Measurements from ENCODE around the gene NXPH4.

NXPH4 gene

DNA sequence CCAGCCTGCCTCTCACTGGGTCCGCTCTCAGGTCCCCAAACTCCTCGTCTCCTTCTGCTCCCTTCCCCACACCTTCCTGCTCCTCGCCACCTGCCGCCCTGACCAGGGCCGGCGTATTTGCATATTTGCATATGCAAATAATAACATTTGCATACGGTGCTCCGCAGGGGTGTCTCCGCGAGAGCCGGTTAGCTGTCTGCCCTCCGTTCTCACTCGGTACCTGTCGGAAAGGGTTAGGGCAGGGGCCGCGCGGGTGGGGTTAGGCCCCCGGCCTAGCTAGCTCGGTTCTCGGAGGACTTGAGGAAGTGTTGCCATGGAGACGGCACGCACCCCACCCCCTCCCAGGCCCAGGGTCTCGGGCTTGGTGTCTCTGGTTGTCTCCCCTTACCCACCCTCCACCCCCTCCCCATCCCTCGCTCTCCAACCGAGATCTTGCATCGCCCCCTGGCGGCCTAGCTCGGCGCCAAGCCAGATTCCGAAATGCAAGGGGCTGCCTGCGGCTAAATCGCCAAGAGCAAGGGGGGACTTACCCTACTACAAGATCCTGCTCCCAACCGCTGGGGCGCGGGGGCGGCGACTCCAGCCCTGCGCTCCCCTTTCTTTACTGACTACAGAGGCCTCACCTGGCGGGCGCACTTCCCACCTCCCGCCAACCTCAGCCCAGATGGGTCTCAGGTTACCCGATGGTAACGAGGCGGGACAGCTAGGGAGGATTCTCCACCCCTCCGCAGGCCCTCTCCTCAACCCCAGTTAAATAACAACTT, 26.3 kb downstream of the NXPH4 start:
- peak; percentile 94 for DNase-seq (ENCODE audit: low read depth, low spot score)

DNA sequence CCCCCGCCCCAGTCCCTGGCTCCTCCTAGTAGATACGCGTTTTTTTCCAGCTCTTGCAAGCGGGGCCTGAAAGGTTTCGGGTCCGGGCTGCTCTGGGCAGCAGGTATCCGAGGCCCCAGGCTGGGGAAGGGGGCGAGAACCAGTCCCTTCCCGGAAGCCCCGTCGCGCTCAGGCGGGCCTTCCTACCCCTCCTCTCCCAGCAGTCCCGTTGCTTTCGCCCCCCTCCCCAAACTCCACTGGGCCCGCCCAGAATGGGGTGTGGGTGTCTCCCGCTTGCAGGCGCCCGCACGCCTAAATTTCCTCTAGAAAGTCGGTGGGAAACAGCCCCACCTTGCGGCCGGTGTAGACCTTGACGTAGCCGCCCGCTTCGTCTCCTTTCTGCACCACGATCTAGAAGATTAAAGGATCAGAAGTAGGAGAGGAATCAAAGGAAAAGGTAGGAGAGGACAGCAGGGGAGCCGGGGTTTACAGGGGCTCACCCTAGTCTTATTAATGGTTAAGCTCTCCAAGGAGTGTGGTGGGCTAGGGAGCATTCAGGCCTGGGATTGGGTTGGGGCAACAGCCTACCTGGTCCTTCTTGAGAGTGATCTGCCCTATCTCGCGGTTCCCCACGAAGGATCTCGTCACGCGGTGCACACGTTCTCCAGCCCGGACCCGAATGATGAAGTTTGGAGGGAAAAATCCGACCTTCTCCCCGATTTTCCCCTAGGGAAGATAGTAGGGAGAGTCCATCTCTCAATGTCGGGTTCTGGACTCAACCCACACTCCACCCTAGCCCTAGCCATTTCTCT, 27.1 kb downstream of the NXPH4 start:
- peak; percentile 92 for DNase-seq (ENCODE audit: low read depth, low spot score)

DNA sequence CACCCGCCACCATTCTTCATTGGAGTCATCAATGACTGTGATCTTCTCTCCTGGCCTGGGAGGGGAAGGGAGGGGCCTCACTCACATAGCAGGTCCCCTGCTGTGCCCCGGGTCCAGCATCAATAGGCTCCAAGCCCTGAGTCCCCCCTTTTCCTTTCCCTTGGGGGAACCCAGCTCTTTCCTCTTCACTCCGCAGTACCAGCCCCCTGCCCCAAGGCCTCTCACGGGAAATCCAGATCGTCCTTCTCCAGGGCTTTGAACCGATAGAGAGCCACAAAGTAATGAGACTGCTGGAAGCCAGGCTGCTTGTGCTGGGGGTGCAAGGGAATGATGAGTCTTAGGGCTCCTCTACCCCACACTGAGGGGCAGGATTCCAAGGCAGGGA, 27.7 kb downstream of the NXPH4 start:
- no peak for DNase-seq (ENCODE audit: low read depth, low spot score)

DNA sequence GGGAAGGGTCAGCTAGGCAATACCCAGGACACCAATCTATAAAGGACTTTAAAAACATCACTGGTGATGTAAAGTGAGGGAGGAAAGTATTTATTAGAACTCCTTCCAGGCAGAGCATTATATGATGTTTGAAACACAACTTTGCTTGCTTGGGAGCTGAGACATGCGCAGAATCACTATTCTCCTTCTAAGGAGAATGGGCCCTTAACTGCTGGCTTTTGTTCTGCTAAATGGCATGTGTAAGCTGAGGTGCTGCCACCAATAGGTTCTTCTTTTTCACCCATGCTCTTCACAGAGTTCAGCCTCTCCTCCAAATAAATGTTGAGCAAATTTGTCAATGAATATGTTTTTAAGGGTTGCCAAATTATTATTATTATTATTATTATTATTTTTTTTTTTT, 30.4 kb downstream of the NXPH4 start:
- DNase-seq (ENCODE audit: low read depth, low spot score): no peak

DNA sequence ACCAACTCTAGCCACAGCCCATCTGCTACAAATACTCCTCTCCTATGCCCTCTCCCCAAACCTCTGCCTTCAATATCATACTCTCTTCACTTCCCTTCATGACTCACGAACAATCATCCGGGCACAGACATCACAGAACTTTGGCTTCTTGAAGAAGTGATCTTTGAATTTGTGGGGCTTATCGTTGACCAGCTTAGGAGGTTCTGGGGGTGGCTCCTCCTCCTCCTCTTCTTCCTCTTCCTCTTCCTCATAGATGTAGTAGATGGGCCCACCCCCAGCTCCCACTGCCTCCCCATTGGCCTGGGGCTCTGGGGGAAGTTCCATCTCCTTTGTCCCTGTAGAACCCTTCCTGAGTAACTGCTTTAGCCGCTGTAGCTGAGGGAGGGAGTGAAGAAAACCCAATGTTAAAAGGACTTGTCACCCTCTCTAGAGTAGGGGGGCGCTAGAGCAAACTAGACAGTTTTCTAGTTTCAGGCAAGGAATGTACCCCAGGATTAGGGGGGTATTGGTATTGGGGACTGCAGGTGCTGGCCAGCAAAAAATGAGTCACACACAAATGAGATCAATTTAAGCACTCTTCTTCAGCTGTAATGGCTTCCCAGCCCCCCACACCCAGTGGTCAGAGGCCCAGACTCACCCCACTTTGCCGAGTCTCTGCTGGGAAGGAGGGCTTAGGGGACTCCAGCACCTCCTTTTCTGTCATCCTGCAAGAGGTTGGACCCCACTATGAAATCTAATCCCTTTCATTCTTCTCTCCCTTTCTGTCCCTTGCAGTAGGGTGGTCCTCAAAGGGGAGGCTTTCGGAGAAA, 32.5 kb downstream of the NXPH4 start:
- no peak for DNase-seq (ENCODE audit: low read depth, low spot score)

DNA sequence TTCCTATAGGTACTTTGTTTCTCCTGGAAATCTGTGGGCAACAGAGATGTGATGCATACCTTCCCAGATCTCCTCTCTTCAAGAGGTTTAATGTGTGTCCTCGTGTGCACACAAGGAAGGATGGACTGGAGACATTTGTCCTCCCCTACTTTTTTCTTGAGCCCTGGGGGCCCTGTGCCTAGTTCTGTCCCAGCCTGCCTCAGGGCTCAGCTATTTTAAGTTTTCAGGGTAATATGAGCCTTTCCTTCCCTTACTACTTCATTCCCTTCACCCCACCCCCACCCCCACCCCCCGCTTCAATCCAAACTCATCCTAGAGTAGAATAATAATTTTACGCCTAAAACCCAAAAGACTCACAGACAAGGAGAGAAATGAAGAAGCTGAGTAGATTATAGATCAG, 33.9 kb downstream of the NXPH4 start:
- no peak for DNase-seq (ENCODE audit: low read depth, low spot score)

DNA sequence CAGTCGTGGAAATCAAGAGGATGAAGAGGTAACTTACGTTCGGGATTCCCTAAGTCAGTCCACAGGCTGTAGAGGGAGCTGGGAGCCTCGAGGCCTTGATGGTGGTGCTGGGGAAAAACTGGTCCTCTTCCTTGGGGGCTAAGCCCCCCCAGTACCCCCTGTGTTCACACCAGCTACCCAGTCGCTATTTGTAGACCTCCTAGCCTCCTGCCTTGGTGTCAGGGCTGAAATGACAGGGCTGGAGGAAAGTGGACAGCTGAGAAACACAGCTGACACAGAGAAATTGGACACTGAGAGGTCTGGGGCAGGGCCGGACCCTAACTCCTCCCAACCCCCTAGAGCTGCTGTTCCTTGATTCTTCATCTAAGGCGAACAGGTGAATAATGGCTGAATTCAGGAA, 34.4 kb downstream of the NXPH4 start, which contains the start of gene STAC3:
Gene STAC3, minus strand, starts transcription at position 232 of the 400 bp plus-strand sequence. CDS start 1,551 bp downstream, outside the sequence.
- no peak for DNase-seq (ENCODE audit: low read depth, low spot score)

DNA sequence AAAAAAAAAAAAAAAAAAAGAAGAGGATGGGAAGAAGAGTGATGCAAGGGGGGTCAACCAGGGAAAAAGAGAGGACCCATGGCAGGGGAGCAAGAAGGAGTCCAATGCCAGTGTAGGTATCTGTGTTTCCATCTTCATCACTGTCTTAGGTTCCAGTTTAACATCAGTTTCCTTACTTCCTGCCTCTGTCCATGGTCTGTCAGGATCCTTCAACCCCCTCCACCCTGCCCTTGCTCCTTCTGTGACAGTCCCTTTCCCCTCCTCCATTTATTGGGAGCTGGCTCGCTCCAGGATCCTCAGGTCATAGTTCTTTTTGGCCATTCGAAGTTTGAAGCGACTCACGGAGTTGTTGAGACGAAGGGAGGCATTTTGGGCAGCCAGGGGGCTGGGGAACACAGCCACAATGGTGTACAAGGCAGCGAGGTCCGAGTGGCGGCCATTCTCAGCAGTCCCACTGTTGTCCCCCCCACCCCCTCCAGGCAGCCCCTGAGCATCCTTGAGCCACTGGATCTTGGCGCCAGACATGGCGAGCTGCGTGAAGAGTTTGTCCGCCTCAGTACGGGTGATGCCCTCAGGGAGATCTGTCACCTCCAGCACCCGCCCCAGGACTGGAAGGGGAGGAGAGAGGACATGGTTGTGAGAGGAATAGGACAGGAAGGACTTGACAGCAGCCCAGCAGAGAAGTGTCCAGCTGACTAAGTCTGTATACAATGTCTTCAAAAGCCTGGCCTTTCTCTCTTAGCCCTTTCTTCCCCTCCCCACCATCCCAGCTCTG, 38.1 kb downstream of the NXPH4 start:
- DNase-seq (ENCODE audit: low read depth, low spot score): no peak

DNA sequence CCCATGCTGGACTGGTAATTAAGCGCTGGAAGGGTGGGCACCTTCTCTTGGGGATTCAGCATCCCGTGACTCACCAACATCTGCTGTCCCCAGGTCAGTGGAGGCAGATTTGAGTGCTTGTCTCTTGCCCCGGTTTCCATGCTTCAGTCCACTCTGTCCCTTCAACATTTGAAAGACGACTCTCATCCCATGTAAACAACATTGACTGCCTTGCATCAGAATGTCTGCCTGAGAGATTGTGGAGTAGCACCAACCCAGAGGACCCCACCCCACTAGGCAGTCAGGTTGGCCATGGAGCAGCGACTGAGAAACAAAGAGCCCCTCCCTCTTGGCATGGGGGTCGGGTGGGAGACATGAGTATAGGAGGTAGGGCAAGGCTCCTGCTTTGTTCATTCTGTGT, 39.3 kb downstream of the NXPH4 start:
- no peak for DNase-seq (ENCODE audit: low read depth, low spot score)

DNA sequence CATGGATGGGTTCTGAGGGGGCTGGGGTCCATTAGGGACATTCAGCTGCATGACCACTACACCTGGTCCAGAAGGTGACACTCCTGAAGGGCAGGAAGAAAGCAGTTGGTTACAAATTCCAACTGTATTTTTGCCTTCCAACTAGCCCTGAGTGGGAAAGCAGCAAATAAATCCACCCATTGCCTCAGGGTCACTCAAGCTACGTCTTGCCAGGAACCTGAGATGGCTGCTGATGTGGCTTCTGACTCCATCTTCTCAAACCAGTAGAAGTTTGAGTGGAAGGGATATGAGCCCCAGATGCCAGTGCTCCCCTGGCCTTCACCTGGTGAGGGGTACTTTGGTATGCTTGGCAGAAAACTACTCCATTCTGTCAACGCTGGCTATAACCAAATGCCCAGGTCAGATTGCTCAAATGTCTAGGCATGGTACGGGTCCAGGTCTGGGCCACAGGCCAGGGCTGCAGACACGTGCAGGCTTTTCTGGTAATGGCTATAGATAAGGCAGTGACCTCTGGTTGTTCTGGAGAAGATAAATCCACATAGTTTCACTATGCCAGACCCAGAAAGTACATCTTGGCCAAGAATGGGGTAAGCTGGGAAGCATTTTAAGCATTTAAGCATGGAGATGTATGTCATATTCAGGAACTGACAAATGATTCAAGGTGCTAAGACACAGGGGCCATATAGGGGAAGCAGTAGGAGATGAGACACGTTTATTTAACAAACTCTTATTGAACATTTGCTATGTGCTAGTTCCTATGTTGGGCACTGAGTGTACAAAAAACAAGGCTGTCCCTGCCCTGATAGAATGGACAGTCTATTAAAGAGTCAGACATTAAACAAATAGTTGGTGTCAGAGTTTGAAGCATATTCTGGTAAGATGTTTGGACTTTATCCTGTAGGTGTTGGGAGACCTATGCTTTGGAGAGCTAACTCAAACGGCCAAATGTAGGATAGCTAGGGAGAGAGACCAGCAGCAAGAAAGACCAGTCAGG, 42.7 kb downstream of the NXPH4 start:
- no peak for DNase-seq (ENCODE audit: low read depth, low spot score)

DNA sequence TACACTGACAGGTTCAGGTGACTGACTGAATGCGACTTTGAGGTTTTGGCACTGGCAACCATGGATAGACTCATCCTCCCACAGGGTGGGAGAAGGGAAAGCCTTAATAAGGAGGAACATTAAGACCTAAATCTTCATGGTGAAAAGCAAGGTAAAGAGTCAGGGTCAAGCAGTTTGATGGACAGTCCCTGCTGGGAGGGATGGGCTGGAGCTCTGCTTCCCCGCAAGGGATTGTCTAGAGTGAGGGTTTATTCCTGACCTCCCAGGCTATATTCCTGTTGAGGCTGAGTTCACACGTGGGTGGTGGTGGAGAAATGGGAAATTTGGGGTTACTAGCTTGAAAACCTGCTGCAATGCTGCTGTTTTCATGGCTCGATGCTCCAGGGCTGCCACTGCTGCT, 43.8 kb downstream of the NXPH4 start:
- no peak for DNase-seq (ENCODE audit: low read depth, low spot score)

DNA sequence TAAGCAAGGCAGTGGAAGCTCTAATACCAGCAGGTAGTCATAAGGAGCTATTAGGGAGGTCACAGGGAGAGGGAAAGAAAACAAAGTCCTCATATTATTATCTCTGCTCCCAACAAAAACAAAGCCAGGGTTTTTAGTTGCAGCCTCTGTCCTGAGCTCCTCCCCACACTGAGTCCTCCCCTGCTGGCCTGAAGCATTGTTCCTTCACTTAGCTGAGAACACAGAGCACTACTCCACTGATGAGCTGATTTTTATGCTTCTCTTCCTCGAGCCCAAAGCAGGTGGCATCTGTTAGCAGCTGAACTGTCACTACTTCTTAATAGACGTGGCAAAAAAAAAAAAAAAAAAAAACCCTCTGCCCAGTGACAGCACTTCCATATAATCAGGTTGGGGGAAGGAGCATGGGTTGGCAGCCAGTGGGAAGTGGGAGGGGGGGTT, 44.9 kb downstream of the NXPH4 start:
- peak; percentile 11 for DNase-seq (ENCODE audit: low read depth, low spot score)

DNA sequence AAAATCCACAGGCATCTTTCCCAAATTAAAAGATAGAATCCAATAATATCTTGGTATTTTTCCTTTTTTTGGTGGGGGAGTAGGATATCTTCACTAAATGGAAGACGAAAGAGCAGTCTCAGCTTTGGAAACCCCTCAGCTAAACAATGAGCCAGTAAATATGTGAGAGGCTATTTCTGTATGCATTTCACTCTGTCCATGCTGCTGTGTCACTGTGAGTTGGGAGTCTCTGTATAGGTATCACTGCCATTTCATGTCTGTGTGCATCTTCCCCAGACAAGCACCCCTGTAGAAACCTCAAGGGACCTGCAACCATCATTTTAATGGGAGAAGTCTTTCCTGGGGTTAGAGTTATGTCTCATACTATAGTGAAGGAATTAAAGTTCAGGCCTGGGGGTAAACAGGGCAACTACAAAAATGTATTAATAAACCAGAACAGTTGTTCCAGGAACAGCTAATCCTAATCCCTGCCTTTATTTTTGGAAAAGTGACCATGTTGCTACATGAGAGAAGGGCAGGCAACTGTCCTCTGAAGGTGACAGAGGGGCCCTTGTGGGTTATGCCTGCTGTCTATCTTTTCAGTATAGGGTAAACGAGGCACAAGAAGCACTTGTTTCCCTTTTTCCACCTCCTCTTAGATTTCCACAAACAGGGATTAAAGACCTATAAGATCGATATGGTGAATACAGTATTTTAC, 45.7 kb downstream of the NXPH4 start:
- DNase-seq (ENCODE audit: low read depth, low spot score): no peak

DNA sequence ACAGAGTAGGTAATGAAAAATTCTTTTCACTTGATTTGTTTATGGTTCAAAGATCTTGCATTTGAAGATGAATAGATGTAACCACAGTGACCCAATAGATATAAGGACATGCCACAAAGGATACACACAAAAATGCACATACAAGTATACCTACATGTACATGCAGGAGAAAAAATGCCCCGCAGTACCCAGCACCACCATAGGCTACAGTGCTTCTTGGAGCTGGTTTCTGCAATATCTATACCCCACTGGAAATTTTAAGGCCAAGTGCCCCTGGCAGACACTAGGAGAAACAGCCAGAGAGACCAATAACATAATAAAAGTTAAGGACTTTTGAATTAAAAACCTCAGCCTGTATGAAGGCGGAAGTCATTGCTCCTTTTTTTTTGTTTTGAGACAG, 46.5 kb downstream of the NXPH4 start:
- no peak for DNase-seq (ENCODE audit: low read depth, low spot score)

DNA sequence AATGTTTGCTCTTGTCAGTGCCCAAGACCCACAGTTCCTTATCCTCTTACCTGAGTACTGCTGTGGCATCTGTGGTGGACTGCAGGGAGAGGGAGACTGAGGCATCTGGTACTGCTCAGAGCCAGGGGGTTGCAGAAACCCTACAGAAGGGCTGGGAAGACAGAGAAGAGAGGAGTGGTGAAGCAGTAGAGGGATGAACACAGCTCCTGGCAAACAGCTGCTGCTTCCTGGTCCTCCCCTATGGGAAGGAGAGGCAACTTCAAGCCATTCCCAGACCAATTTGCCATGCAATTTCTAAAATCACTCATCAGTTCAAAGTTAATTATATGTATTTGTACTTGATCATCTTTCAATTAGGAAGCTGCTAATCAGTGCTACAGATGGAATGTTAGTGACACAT, 50.1 kb downstream of the NXPH4 start:
- DNase-seq (ENCODE audit: low read depth, low spot score): no peak

DNA sequence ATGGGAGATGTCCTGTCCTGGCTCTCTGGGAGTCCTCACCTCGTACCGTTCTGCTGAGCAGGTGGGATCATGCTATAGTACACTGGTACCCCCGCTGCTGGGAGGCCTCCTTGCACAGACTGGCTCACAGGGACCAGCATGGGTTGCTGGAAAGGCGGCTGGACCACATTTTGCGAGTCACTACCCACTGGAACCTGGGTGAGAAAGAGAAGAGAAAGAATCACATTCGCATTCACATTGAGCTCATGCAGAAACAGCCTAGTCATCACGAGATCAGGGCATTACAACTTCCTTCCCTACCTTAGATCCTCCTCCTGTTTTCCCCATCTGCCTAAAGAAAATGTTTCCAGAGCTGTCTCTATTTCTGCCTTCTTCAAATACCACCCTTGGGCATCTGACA, 51.7 kb downstream of the NXPH4 start:
- DNase-seq (ENCODE audit: low read depth, low spot score): no peak

DNA sequence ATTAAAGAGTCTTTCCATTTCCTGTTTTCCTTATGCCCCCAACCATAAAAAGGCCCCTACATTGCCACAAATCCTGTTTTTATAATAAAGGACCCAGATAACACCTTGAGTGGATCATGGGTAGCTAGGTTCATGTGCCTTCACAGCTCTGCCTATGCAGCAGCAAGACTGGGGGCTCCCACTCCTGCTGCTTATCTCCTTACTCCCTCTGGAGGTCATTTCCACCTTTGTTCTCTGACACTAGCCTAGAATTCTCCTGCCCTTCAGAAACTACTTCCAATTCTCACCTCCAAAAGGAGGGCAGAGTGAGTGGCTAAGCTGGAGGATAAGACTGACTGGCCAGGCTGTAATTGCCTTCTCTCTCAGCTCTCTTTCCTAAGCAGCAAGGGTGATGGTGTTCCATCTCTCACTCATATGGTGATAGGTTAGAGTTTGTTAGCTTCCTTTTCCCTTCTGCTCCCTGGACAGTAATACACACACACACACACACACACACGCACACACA, 54.4 kb downstream of the NXPH4 start:
- DNase-seq (ENCODE audit: low read depth, low spot score): no peak

DNA sequence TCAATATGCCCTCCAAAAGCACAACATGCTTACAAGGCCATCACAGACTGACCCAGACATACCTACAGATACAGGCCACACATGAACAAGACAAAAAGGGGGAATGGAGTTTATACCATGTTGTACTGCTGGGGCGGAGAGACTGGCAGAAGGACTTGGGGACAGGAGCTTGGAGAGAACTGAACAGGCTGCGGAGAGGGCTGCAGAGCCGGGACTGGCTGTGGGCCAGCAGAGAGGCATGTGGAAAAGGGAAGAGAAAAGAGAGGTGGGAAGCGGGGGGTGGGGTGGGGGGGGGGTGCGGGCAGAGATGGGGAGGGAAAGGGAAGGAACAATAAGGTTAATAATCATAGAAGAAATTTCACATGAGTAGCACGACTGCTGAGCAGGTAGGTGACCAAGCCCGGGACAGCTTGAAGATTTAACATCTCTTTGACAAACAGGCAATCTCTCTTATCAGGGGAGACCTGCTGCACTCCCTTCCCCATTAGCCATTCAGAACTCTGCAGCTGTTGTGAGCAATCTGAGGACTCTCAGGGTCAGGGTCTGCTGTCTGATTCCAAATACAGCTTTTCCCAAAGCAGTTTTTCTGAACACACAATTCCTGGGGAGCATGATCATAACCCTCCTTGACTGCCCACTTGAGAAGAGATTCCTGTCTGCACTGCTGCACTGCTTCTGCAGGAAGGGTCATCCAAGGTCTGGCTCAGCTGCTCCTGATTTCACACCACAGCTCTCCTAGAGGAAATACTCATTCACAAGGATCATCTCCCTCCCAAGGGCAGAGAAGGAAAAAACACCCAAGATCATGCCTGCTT, 56.0 kb downstream of the NXPH4 start:
- DNase-seq (ENCODE audit: low read depth, low spot score): no peak
